HEK293 (cell line): Measurements from ENCODE around the gene ALS2.
"Not testable (repeated sequence)": the region's sequence is repeated elsewhere in the genome, so short reads cannot be mapped to it uniquely, and the experiment has no call there.

ENCODE experiments used
- CTCF ChIA-PET: fragments of 350-600 bp; formaldehyde crosslinking; extraction: SDS; loops from one replicate; lab custom pipeline; 2021; ENCODE audit warnings: antibody characterized with exemption; lab: Yijun Ruan, JAX
- POLR2A ChIA-PET: fragments of 300-600 bp; formaldehyde crosslinking; extraction: SDS; loops from one replicate; lab custom pipeline; 2020; ENCODE audit warnings: antibody characterized with exemption, inconsistent platforms; lab: Yijun Ruan, JAX
- H3K27ac ChIP-seq: fragments of 200-500 bp; sonication (Bioruptor generic); 2 replicates; pipeline ENCODE4 v1.5.1; 2014; ENCODE audit warnings: low read depth, low read length, control low read depth, inconsistent platforms; ENCODE audit errors: extremely low read depth
- H3K36me3 ChIP-seq, 2 experiments: fragments of 200-500 bp in 1 of 2; sonication (Bioruptor generic) in 1 of 2; 1 replicate in 1 of 2; 2 replicates in 1 of 2; pipeline ENCODE4 v1.5.1; 2014 to 2017; ENCODE audit warnings: inconsistent platforms in 2 of 2, low read length in 2 of 2; ENCODE audit not compliant: control insufficient read depth in 2 of 2, insufficient read depth in 1 of 2
- H3K4me1 ChIP-seq: fragments of 200-500 bp; sonication (Bioruptor generic); 2 replicates; pipeline ENCODE4 v1.5.1; 2014; ENCODE audit warnings: mild to moderate bottlenecking, low read length, inconsistent platforms; ENCODE audit not compliant: control insufficient read depth, insufficient read depth
- H3K4me3 ChIP-seq: 2 replicates; pipeline ENCODE4 v1.5.1; 2011; ENCODE audit warnings: low read depth, mild to moderate bottlenecking, control low read depth, low read length, moderate library complexity
- H3K9me3 ChIP-seq: fragments of 200-500 bp; sonication (Bioruptor generic); 2 replicates; pipeline ENCODE4 v1.5.1; 2014; ENCODE audit warnings: low read depth, low read length, inconsistent platforms; ENCODE audit not compliant: control insufficient read depth, insufficient read depth
- CTCF ChIP-seq: fragments of 450-650 bp; formaldehyde crosslinking; IDR thresholded peaks from 2 replicates; pipeline ENCODE4 v1.5.1; 2016; ENCODE audit warnings: missing biosample characterization, missing genetic modification characterization
- ELK4 ChIP-seq: IDR thresholded peaks from 2 replicates; pipeline ENCODE4 v1.6.1; 2011; ENCODE audit warnings: mild to moderate bottlenecking, low read depth, low read length, borderline replicate concordance
- KLF9 ChIP-seq: fragments of 450-650 bp; formaldehyde crosslinking; IDR thresholded peaks from 2 replicates; pipeline ENCODE4 v1.5.1; 2016; ENCODE audit warnings: missing biosample characterization, missing genetic modification characterization, low read depth
- PRDM1 ChIP-seq: fragments of 450-650 bp; formaldehyde crosslinking; IDR thresholded peaks from 2 replicates; pipeline ENCODE4; 2016; ENCODE audit warnings: missing biosample characterization, missing genetic modification characterization
- ZFHX2 ChIP-seq: fragments of 450-650 bp; formaldehyde crosslinking; conservative IDR thresholded peaks from 2 replicates; pipeline ENCODE4 v1.5.1; 2016; ENCODE audit warnings: missing biosample characterization, missing genetic modification characterization
- ZNF18 ChIP-seq: fragments of 450-650 bp; formaldehyde crosslinking; IDR thresholded peaks from 2 replicates; pipeline ENCODE4 v1.5.1; 2016; ENCODE audit warnings: missing biosample characterization, missing genetic modification characterization
- ZNF19 ChIP-seq: fragments of 450-650 bp; formaldehyde crosslinking; IDR thresholded peaks from 2 replicates; pipeline ENCODE4; 2016; ENCODE audit warnings: missing biosample characterization, missing genetic modification characterization, low read depth
- ZNF518A ChIP-seq: fragments of 450-650 bp; formaldehyde crosslinking; conservative IDR thresholded peaks from 2 replicates; pipeline ENCODE4 v1.5.1; 2016; ENCODE audit warnings: low read depth, missing biosample characterization, missing genetic modification characterization
- ZNF596 ChIP-seq: fragments of 450-650 bp; IDR thresholded peaks from 2 replicates; pipeline ENCODE4 v1.5.0; 2018; ENCODE audit warnings: missing biosample characterization, mild to moderate bottlenecking, missing genetic modification characterization, moderate library complexity
- ZNF623 ChIP-seq: fragments of 450-650 bp; formaldehyde crosslinking; IDR thresholded peaks from 2 replicates; pipeline ENCODE4 v1.5.1; 2016; ENCODE audit warnings: missing biosample characterization, missing genetic modification characterization
- ZNF654 ChIP-seq: fragments of 450-650 bp; formaldehyde crosslinking; IDR thresholded peaks from 2 replicates; pipeline ENCODE4 v1.5.1; 2016; ENCODE audit warnings: low read depth, missing biosample characterization, missing genetic modification characterization

ALS2 gene

GRCh38 chr2:201798914-201799285 is 18.2 kb upstream of the ALS2 start:
- H3K36me3 ChIP-seq, H3K4me1 ChIP-seq, H3K27ac ChIP-seq, H3K4me3 ChIP-seq, H3K9me3 ChIP-seq: not testable (repeated sequence)
- peak; percentile 48; the same call in 1 of the 2 replicates for TF ChIP-seq CTCF (tag by site-specific recombination)
- TF ChIP-seq ZNF18 (tag by site-specific recombination) = 0 out of 2 replicates have a peak, but pooled peaks have one; percentile 43
- TF ChIP-seq ZNF654 = peak; percentile 37
- ChIA-PET POLR2A (interaction anchor here (0.6 to 1.6 kb wide), 2 partner anchors 18 to 1749 kb away, joined by 3 to 5 read pairs; partner anchors contain the start of gene ALS2), CTCF (interaction anchor here (1.0 to 1.5 kb wide), 3 partner anchors 13 to 379 kb away, joined by 3 to 4 read pairs (median 3); no protein-coding TSS in a partner anchor)

GRCh38 chr2:201798252-201798913 is 17.6 kb upstream of the ALS2 start:
- H3K36me3 ChIP-seq = no peaks in the 10 kb centered on the region
- POLR2A ChIA-PET = interaction anchor here (0.6 to 1.6 kb wide), 2 partner anchors 18 to 1750 kb away, joined by 3 to 5 read pairs; partner anchors contain the start of gene ALS2
- H3K4me3 ChIP-seq = no peak overlapping the region
- TF ChIP-seq ZNF623 = no peak
- no peak for TF ChIP-seq ZFHX2 (tag by site-specific recombination)
- TF ChIP-seq ELK4 = no peak
- no peak for TF ChIP-seq ZNF596 (tag by site-specific recombination)
- no peak for TF ChIP-seq PRDM1 (tag by site-specific recombination)
- TF ChIP-seq ZNF518A = no peak
- TF ChIP-seq KLF9 (tag by site-specific recombination) = no peak
- no peak for TF ChIP-seq ZNF19
- H3K9me3 ChIP-seq = no peaks in the 10 kb centered on the region
- no peaks in the 10 kb centered on the region for H3K4me1 ChIP-seq
- H3K27ac ChIP-seq = no peak overlapping the region
- CTCF ChIA-PET = interaction anchor here (0.5 to 1.5 kb wide), 8 partner anchors 9 to 380 kb away, joined by 3 to 4 read pairs (median 3); no protein-coding TSS in a partner anchor
